Upper lobe of right lung (tissue), 1 donor: ENCODE results near the gene GOPC. TPM values are rescaled to one million over a fixed set of nuclear protein-coding genes. Genes with fewer than 3 reads are reported as not detected.

Source experiments
- ATAC-seq: fragments of 200-7000 bp; cut with Tn5 transposase; one replicate; pipeline ENCODE4 v1.9.1; 2020; ENCODE audit warnings: mild to moderate bottlenecking, moderate library complexity
- DNase-seq: peaks from one replicate; pipeline ENCODE4 v3.0.0-alpha.2; 2020
- H3K27ac ChIP-seq: fragments of 200-600 bp; one replicate; pipeline ENCODE4 v1.8.0; 2022
- H3K27me3 ChIP-seq: fragments of 200-600 bp; one replicate; pipeline ENCODE4 v1.8.0; 2022; ENCODE audit warnings: mild to moderate bottlenecking
- H3K36me3 ChIP-seq: fragments of 200-600 bp; one replicate; pipeline ENCODE4 v1.8.0; 2022
- H3K4me1 ChIP-seq: fragments of 200-600 bp; one replicate; pipeline ENCODE4 v1.8.0; 2022
- H3K4me3 ChIP-seq: fragments of 200-600 bp; one replicate; pipeline ENCODE4 v1.8.0; 2022; ENCODE audit warnings: mild to moderate bottlenecking
- H3K9me3 ChIP-seq: fragments of 200-600 bp; one replicate; pipeline ENCODE4 v1.8.0; 2022
- intact Hi-C: fragments of 100-400 bp; cut with DNase I; formaldehyde crosslinking; loops from one replicate; pipeline ENCODE4 v1.11.0; 2022
- total RNA-seq: library from RNA; stranded (reverse); fragmentation: NEBNext Ultra II Directional; extraction: Animal tissue kit (Norgen Biotek cat#: 25700); gene quantifications from one replicate; pipeline ENCODE4 v1.2.1, GENCODE V29; 2021
- TF ChIP-seq, protein P1 (sequence below): fragments of 200-600 bp; IDR thresholded peaks from one replicate; pipeline ENCODE4 v1.8.0; 2022; ENCODE audit warnings: antibody characterized with exemption
- donor health status: DM: no; HTN: yes; CAD: no; lungs with severe emphysema.

GOPC gene
- total RNA-seq, 1 donor from 2014 or later = 21.5 TPM

DNA sequence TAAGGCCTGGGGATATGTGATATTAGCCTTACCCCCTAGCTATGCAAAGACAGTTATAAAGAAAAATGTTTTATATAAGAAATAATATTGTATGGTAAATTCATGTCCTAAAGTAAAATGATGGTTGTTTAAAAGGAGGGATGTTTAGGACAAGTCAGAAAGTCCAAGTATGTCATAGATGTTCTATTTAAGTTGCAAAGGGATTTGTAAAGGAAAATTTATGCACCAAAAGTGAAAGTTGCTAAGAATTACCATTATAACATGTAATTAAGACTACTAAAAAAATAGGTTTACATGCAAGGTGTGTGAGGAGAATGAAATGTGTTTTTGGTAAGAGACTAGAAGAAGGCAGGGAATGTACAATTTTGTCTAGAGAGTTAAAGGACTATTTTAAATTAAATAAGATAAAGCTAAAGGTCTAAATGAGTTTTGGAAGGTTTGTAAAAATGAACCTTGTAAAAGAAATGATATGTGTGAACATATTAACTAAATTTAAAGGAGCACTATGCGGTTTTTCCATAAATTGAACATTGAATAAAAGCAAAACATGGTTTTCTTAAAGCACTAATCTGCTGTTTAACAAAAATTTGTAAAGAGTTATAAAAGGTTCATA is 22.7 kb upstream of the GOPC start:
- Histone ChIP-seq H3K4me3 (no peak overlapping the region), H3K27me3 (no peaks in the 10 kb centered on the region), H3K4me1 (no peaks in the 10 kb centered on the region), H3K36me3 (no peaks in the 10 kb centered on the region), H3K27ac (no peak overlapping the region), H3K9me3 (peaks cover 16% of the 10 kb centered on the region)
- TF ChIP-seq, protein P1, sequence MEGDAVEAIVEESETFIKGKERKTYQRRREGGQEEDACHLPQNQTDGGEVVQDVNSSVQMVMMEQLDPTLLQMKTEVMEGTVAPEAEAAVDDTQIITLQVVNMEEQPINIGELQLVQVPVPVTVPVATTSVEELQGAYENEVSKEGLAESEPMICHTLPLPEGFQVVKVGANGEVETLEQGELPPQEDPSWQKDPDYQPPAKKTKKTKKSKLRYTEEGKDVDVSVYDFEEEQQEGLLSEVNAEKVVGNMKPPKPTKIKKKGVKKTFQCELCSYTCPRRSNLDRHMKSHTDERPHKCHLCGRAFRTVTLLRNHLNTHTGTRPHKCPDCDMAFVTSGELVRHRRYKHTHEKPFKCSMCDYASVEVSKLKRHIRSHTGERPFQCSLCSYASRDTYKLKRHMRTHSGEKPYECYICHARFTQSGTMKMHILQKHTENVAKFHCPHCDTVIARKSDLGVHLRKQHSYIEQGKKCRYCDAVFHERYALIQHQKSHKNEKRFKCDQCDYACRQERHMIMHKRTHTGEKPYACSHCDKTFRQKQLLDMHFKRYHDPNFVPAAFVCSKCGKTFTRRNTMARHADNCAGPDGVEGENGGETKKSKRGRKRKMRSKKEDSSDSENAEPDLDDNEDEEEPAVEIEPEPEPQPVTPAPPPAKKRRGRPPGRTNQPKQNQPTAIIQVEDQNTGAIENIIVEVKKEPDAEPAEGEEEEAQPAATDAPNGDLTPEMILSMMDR = no peak
- DNase-seq = no peak
- ATAC-seq = no peak
- intact Hi-C loops = no loop called here

DNA sequence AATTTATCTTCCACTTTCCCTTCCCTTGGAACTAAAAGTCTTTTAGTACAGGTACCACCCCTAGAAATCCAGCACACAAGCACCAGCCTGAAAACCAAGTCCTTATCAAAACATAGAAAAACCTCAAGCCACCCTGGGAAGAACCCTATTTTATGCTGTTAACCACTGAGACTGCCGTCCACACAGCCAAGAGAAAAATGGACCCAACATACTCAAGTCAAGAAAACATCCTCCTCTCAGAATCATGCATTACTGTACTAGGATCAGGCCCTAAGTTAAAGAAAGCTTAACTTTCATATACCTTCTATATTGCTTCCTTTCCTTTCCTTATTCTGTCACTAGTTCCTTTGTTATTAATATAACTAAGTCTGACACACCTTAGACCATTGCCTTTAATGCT is 16.9 kb upstream of the GOPC start:
- Histone ChIP-seq H3K36me3 (no peaks in the 10 kb centered on the region), H3K9me3 (no peaks in the 10 kb centered on the region), H3K4me3 (no peak overlapping the region), H3K27me3 (no peaks in the 10 kb centered on the region), H3K27ac (no peak overlapping the region), H3K4me1 (no peaks in the 10 kb centered on the region)
- ATAC-seq (no peak), DNase-seq (no peak)
- intact Hi-C loops = no loop called here
- TF ChIP-seq, protein P1 = no peak

DNA sequence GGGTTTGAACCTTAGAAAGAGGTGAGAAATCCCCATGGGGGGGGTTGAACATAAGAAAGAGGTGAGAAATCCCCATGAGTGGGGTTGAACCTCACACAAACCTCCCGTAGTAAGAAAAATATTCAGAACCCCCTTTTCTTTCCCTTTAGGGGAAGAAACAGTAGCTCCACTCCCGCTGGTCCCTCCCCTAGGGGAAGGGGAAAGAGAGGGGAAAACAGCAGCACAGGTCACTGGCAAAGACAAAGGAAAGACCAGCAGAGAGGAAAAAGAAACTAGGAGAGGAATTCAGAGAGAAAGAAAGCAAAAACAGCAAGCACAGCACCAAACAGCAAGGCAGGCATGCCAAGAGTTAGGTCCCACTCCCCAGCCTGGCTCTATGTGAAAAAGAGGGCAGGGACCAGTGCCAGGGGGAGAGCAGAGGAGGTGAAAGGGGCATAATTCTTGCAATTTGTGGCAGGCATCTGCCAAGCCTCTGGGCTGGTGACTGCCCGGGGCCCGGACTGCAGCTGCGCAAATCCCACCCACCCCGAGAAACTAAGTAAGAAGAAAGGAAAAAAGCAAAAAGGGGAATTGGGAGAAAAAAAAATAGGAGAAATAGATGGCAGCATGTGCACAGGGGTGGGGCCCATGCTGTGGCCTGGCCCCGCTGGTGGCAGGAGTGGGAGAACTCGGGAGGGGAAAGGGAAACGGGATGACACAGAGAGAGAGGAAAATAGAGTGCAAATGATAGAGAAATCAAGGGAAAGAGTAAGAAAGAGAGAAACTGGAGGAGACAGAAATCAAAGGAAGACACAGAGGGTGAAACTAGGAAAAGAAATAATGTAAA is 15.1 kb upstream of the GOPC start:
- H3K27ac ChIP-seq = no peak overlapping the region
- no peak for DNase-seq
- intact Hi-C loops = no loop called here
- no peak overlapping the region for H3K4me3 ChIP-seq
- TF ChIP-seq, protein P1 = no peak
- H3K4me1 ChIP-seq = no peaks in the 10 kb centered on the region
- no peaks in the 10 kb centered on the region for H3K27me3 ChIP-seq
- H3K9me3 ChIP-seq = no peaks in the 10 kb centered on the region
- no peaks in the 10 kb centered on the region for H3K36me3 ChIP-seq
- no peak for ATAC-seq

DNA sequence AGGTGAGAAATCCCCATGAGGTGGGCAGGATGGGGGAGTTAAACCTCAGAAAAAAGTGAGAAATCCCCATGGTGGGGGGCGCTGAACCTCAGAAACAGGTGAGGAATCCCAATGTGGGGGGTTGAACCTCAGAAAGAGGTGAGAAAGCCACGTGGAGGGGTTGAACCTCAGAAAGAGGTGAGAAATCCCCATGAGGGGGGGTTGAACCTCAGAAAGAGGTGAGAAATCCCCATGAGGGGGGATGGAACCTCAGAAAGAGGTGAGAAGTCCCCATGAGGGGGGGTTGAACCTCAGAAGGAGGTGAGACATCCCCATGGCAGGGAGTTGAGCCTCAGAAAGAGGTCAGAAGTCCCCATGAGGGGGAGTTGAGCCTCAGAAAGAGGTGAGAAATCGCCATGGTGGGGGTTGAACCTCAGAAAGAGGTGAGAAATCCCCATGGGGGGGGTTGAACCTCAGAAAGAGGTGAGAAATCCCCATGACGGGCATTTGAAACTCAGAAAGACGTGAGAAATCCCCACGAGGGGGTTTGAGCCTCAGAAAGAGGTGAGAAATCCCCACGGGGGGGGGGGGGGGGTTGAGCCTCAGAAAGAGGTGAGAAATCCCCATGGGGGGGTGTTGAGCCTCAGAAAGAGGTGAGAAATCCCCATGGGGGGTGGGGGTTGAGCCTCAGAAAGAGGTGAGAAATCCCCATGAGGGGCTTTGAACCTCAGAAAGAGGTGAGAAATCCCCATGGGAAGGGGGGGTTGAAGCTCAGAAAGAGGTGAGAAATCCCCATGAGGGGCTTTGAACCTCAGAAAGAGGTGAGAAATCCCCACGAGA is 14.3 kb upstream of the GOPC start:
- TF ChIP-seq, protein P1 = no peak
- Histone ChIP-seq H3K27ac (no peak overlapping the region), H3K4me3 (no peak overlapping the region), H3K27me3 (no peaks in the 10 kb centered on the region), H3K36me3 (no peaks in the 10 kb centered on the region), H3K4me1 (no peaks in the 10 kb centered on the region), H3K9me3 (no peaks in the 10 kb centered on the region)
- DNase-seq (no peak), ATAC-seq (no peak)
- intact Hi-C loops = no loop called here

DNA sequence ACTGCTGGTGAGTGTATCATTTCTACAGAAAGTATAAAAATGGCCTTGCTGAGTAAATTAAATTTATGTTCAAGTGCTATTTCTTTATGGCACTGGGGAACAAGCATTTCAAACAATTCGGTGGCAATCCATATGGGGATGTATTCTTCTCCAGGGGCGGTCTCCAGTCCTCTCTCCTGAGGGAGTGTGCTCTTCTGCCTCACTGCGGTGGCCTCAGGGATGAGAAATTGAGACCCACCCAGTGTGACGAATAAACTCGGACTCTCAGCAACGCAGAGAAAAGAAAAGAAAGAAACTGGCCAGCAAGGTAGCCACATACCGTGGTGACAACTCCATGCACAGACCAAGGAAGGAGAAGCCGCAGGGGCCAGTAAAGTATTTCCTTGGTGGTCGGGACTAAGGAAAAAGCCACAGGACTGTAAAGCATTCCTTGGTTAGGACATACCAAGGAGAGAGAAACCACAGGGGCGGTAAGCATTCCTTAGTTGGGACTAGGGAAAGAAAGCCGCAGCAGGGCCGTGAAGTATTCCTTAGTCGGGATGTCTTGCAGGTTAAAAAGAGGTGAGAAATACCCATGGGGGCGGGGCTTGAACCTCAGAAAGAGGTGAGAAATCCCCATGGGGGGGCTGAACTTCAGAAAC is 13.6 kb upstream of the GOPC start:
- intact Hi-C loops = no loop called here
- no peak for ATAC-seq
- Histone ChIP-seq H3K9me3 (no peaks in the 10 kb centered on the region), H3K27me3 (no peaks in the 10 kb centered on the region), H3K4me3 (no peak overlapping the region), H3K27ac (no peak overlapping the region), H3K36me3 (no peaks in the 10 kb centered on the region), H3K4me1 (no peaks in the 10 kb centered on the region)
- TF ChIP-seq, protein P1 = no peak
- DNase-seq = no peak
